GM19099 (cell line): ENCODE data around the gene DDX10.

ENCODE experiments used
- POLR2A ChIP-seq: IDR thresholded peaks from 3 replicates; pipeline ENCODE4 v1.6.1; 2011; ENCODE audit warnings: low read depth; ENCODE audit not compliant: insufficient read length; ENCODE audit errors: extremely low read depth

The DDX10 gene

GRCh38 chr11:108965306-108966001 lies 300.6 kb downstream of the DDX10 start:
- TF ChIP-seq POLR2A = no peak

DNA sequence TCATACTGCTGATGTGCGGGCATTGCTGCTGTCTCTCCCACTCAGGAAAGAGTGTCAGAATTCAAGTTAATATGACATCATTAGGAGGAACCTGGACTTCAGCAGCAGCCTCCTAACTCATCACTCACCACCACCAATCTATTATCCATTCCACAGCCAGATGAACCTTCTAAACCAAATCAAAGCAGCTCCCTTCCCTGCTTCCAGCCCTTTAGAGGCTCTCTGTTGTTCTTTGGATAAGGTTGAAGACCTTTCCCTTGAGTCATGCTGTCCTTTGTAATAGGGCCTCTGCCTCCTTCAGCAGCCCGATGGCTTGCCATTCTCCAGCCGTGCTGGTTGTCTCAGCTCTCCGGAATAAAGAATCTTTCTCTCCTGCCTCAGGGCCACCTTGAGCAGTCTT lies 301.3 kb downstream of the DDX10 start:
- no peak for TF ChIP-seq POLR2A

- TF ChIP-seq POLR2A = no peak
Observed at GRCh38 chr11:108966978-108967377, 302.1 kb downstream of the DDX10 start.

- no peak for TF ChIP-seq POLR2A
Observed at GRCh38 chr11:108967571-108967970, 302.7 kb downstream of the DDX10 start.

GRCh38 chr11:108970221-108970991 lies 305.5 kb downstream of the DDX10 start:
- no peak for TF ChIP-seq POLR2A

DNA sequence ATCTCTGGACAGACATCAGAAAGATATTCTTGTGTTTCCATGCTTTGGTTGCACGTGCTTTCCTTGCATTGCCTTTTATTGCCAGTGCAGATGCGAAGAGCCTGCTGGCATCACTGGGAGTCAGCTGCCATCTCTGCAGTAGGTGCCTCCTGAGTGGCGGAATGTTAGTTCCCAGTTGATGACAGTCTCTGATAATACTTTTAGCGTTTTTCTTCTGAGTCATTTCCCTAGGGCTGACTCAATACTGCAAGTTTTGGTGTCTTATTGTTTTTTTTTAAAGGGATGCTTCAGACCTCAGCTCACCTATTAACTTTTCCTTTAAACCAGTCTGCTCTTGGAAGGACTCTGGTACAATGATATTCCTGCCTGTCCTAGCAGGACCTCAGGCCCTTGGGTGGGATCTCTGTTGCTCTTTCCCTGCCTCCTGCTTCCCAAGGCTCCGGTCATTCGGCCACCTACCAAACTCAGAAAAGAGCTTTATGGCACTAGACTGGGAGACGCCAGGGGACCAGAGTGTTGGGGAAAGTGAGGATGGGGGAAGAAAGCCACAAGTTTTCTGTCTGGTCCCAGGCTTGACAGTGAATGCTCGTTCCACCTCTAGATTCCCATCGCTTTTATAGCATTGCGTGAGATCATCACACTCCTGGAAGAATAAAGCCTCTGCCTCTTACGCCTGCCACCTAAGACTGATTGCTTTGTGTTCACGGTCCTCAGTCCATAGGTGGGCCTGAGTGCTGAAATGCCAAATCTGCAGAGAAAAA lies 308.7 kb downstream of the DDX10 start:
- no peak for TF ChIP-seq POLR2A

DNA sequence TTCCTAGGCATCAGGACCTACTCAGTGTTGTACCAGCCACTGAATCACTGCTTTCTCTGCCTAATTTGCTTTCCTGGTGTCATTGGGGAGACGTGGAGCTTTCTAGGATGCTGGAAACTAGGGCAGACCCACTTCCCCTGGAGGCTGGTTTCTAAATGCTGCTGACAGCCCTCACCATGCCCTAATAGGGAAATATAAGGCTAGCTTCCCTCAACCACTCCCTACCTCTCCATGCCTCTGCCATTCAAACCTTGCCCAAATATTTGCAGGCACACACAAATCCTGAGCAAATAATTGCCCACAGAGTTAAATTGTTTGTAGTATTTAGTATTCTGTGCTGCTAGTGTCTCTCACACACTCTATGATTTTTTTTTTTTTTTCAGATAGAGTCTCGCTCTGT lies 310.2 kb downstream of the DDX10 start:
- no peak for TF ChIP-seq POLR2A

- no peak for TF ChIP-seq POLR2A
Observed at GRCh38 chr11:108975641-108976071, 310.8 kb downstream of the DDX10 start.

DNA sequence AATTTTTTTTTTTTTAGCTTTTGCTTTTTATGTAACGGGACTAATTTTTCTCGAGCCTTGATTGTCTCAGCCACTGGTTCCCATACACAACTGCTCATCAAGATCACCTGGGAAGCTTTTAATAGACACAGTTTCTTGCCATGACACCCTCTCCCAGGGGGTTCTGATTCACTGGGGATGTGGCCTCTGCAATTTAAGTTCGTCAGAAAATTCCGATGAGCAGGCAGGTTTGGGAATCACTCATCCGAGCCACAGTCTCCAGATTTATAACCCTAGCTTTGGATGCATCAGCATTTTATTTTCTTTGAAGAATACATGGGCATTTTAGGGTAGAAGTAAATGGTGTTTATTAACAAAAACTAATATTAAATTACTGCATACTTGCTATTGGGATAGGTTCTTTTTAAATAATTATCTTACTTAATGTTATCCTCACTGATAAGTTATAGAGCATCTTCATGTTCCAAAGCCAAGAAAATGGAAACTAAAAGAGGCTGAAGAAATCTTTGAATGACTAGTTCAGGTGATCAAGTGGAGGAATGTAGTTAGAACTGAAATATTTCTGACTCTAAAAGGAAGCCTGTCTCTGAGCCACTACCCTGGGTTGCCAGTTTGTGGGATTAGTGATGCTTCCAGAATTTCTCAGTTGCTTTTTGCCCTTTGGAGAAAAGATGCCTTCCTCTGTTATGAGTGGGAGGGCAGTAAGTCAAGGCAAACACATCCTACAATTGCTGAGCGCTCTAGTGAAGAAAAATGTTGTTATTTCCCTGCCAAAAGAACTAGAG lies 319.0 kb downstream of the DDX10 start:
- TF ChIP-seq POLR2A = no peak

DNA sequence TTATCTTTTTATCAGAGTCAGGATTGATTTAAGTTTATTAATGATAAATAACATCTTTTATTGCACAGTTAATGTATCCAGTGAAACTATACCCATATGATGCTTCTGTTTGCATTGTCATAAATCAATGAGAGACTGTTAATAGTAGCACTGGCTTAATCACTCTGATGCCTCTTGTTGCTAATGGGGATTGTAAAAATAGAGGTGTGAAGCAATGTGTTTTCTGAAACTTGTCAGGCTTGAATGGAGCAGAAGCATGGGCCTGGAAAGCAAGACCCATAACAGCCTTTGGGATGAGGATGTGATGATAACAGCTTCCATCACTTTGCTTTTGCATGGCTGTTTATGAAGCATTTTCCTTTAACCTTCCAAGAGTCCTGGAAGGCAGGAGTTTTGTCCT lies 319.7 kb downstream of the DDX10 start:
- no peak for TF ChIP-seq POLR2A

DNA sequence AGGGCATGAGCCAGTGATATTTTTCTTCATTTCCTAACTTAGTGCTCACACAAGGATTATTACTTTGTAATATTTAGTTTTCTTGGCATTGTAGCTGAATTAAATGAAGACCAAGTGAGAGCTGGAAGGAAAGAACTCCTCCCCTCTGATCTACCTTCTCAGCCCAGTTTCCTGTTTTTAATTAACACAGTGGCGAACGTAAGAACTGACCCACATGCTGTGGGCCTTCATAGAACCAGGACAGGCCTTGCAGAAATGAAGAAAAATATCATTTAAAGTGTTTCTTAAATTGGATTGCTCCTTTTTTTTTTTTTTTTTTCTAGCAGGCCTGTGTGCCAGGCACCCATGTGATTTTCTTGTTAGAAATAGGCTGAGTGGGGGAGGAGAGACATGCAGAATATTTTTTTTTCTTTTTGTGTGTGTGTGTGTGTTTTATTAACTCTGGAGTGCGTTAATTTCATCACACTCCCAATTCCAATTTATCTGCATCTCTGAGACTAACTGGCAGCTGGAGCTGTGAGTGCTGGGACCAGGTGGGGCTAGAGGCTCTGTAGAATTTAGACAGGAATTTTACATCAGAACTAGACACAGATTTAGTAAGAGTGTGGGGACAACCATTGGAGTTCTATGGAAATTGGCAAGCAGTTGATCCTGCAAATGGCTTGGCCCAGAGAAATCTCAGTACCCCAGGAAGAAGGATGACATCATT lies 320.5 kb downstream of the DDX10 start:
- no peak for TF ChIP-seq POLR2A

- no peak for TF ChIP-seq POLR2A
Observed at GRCh38 chr11:108985945-108986279, 321.0 kb downstream of the DDX10 start.
